ENCODE data around the gene DTNBP1. TPM values are rescaled to one million over a fixed set of nuclear protein-coding genes. Genes with fewer than 3 reads are reported as not detected.

The DTNBP1 gene
- total and polyA plus RNA-seq, 2 of the 8 experiments (the other 6 are each of a cell fraction or from before 2014, with no cell fraction given): 13.5 to 22.1 TPM

DNA sequence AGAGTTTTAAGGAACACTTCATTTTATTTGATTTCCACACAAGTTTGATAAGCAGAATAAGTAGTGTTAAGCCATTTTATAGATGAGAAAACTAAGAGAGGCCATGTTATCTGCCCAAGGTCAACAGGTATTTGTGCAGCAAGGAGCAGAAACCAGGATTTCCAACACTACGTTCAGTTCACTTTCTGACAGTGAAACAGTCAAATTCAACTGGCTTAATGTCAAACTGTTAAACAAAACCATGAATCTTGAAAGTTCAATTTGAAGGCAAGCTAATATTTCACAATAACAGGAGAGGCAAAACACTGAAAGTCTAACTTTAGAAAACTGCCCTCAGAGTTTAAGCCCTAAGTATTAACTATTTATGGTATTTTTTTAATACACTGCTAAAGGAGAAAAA, 32.6 kb downstream of the DTNBP1 start:
- Histone ChIP-seq H2AK5ac (ENCODE audit: low read depth, low read length) (no peak overlapping the region), H2AFZ (ENCODE audit: low read length) (no peak overlapping the region), H3K79me2 (ENCODE audit: control insufficient read depth in 1 of 2, insufficient read depth in 2 of 2, low read length in 2 of 2) (no peaks in the 10 kb centered on the region), H2BK20ac (ENCODE audit: low read length) (no peak overlapping the region), H4K5ac (ENCODE audit: insufficient read length, low read depth, low read length) (no peak overlapping the region), H3K79me1 (ENCODE audit: low read depth, low read length) (no peaks in the 10 kb centered on the region), H3K4me1 (replicated peaks in 1 of 4; ENCODE audit: control insufficient read depth in 3 of 4, insufficient read depth in 4 of 4, low read length in 3 of 4) (no peaks in the 10 kb centered on the region), H2BK12ac (ENCODE audit: low read depth, low read length) (no peak overlapping the region), H4K20me1 (replicated peaks in 1 of 2; ENCODE audit: control insufficient read depth in 1 of 2, insufficient read depth in 2 of 2, low read length in 2 of 2) (no peaks in the 10 kb centered on the region), H4K91ac (replicated peaks; ENCODE audit: insufficient read length, low read length) (no peak overlapping the region), H2BK120ac (replicated peaks; ENCODE audit: low read depth, low read length) (no peak overlapping the region), H2BK15ac (ENCODE audit: low read length) (no peak overlapping the region), H3K18ac (ENCODE audit: extremely low read depth, low read length) (no peak overlapping the region), H3K9ac (replicated peaks in 1 of 4; ENCODE audit: extremely low read depth in 1 of 4, low read depth in 3 of 4, low read length in 3 of 4) (no peak overlapping the region), H3K36me3 (ENCODE audit: control insufficient read depth in 2 of 4, insufficient read depth in 4 of 4, low read length in 3 of 4) (no peaks in the 10 kb centered on the region; a peak in 1 of 8 replicates), H3K4ac (replicated peaks; ENCODE audit: insufficient read length, low read depth, low read length) (no peak overlapping the region), H3K23ac (ENCODE audit: insufficient read length) (no peak overlapping the region), H3K27me3 (replicated peaks in 1 of 4; ENCODE audit: control insufficient read depth in 3 of 4, extremely low read depth in 1 of 4, insufficient read depth in 3 of 4, low read length in 3 of 4) (no peaks in the 10 kb centered on the region), H3K23me2 (ENCODE audit: low read depth, low read length) (no peaks in the 10 kb centered on the region), H3K56ac (replicated peaks; ENCODE audit: insufficient read length, low read depth, low read length) (no peak overlapping the region), H3K27ac (ENCODE audit: low read depth, low read length) (no peak overlapping the region), H3K4me3 (ENCODE audit: extremely low read depth in 1 of 4, insufficient read depth in 2 of 4, low read depth in 3 of 4, low read length in 4 of 4) (no peak overlapping the region), H3K14ac (ENCODE audit: insufficient read length) (no peak overlapping the region), H2BK5ac (ENCODE audit: low read depth, low read length) (no peak overlapping the region), H3K4me2 (ENCODE audit: insufficient read depth in 1 of 2, low read depth in 2 of 2, low read length in 2 of 2) (no peak overlapping the region), H4K8ac (ENCODE audit: extremely low read depth, insufficient read depth, low read length) (no peak overlapping the region), H3K9me3 (ENCODE audit: insufficient read depth in 2 of 2, low read depth in 1 of 2, low read length in 1 of 2) (no peaks in the 10 kb centered on the region)
- TF ChIP-seq JUN (IDR thresholded peaks at IDR 0.05; ENCODE audit: low read depth, low read length) (no peak), CREB1 (IDR thresholded peaks at IDR 0.05) (no peak), TEAD4 (IDR thresholded peaks at IDR 0.05; ENCODE audit: low read depth, low read length) (no peak), SP4 (IDR thresholded peaks at IDR 0.05; ENCODE audit: low read length) (no peak), POLR2AphosphoS5 (IDR thresholded peaks at IDR 0.05; ENCODE audit: low read depth, low read length) (no peak), RXRA (IDR thresholded peaks at IDR 0.05; ENCODE audit: insufficient read depth, low read depth, low read length) (no peak), NANOG (IDR thresholded peaks at IDR 0.05; ENCODE audit: insufficient read depth, low read depth, low read length, poor library complexity, severe bottlenecking) (no peak), ZNF274 (IDR thresholded peaks at IDR 0.05; ENCODE audit: borderline replicate concordance, extremely low read depth, low read length) (no peak), SP1 (IDR thresholded peaks at IDR 0.05; ENCODE audit: low read depth, low read length) (no peak), CBX8 (IDR thresholded peaks at IDR 0.05; ENCODE audit: borderline replicate concordance, low read depth, low read length) (no peak)
- TF ChIP-seq, protein P1, sequence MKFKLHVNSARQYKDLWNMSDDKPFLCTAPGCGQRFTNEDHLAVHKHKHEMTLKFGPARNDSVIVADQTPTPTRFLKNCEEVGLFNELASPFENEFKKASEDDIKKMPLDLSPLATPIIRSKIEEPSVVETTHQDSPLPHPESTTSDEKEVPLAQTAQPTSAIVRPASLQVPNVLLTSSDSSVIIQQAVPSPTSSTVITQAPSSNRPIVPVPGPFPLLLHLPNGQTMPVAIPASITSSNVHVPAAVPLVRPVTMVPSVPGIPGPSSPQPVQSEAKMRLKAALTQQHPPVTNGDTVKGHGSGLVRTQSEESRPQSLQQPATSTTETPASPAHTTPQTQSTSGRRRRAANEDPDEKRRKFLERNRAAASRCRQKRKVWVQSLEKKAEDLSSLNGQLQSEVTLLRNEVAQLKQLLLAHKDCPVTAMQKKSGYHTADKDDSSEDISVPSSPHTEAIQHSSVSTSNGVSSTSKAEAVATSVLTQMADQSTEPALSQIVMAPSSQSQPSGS (IDR thresholded peaks at IDR 0.05; ENCODE audit: low read length): no peak
- CTCF ChIA-PET (ENCODE audit: partially characterized antibody): no interaction called here
- DNase-seq (ENCODE audit: low read depth in 1 of 2, low spot score in 2 of 2) (no peak), FAIRE-seq (no peak)
- POLR2A ChIA-PET (ENCODE audit: partially characterized antibody): interaction anchor here (0.6 kb wide), 1 partner anchor 1746 kb away, joined by 3 read pairs; no protein-coding TSS in a partner anchor
- 96% methylated on average over 1 of the region's 1 CpG; no CpG with 5 or more reads in 1 of the 2 experiments for WGBS, 2 experiments (ENCODE audit: extremely low coverage in 1 of 2, insufficient coverage in 1 of 2, insufficient read length in 1 of 2, insufficient replicate concordance in 2 of 2, low coverage in 1 of 2, low lambda C conversion rate in 2 of 2, missing lambda C conversion rate in 1 of 2)
